Measurements from ENCODE around the gene SLC25A44. TPM values are rescaled to one million over a fixed set of nuclear protein-coding genes. Genes with fewer than 3 reads are reported as not detected.
"Not testable (repeated sequence)": the region's sequence is repeated elsewhere in the genome, so short reads cannot be mapped to it uniquely, and the experiment has no call there.

SLC25A44 gene
- total RNA-seq, 1 experiment from 2014 or later: 33.2 TPM

- no peak overlapping the region for H3K4me3 ChIP-seq (ENCODE audit: insufficient read depth, low read depth, low read length)
- H3K27me3 ChIP-seq (ENCODE audit: control insufficient read depth, insufficient read depth, low read length): no peaks in the 10 kb centered on the region
- DNase-seq: no peak
- peaks cover 7% of the 10 kb centered on the region for H3K36me3 ChIP-seq (replicated peaks; ENCODE audit: control insufficient read depth, insufficient read depth, low read length)
These were observed 17.3 kb downstream of the SLC25A44 start for GRCh38 chr1:156211243-156211642.

- H3K4me3 ChIP-seq (ENCODE audit: insufficient read depth, low read depth, low read length): peak overlapping the region; percentile 93
- DNase-seq: no peak
- peaks cover 7% of the 10 kb centered on the region for H3K36me3 ChIP-seq (replicated peaks; ENCODE audit: control insufficient read depth, insufficient read depth, low read length)
- H3K27me3 ChIP-seq (ENCODE audit: control insufficient read depth, insufficient read depth, low read length): no peaks in the 10 kb centered on the region
These were observed 18.2 kb downstream of the SLC25A44 start for GRCh38 chr1:156212130-156212529.

- peak within 1 kb of the TSS; percentile 93 for H3K4me3 ChIP-seq (ENCODE audit: insufficient read depth, low read depth, low read length)
- H3K27me3 ChIP-seq (ENCODE audit: control insufficient read depth, insufficient read depth, low read length): no peaks in the 10 kb centered on the region
- H3K36me3 ChIP-seq (replicated peaks; ENCODE audit: control insufficient read depth, insufficient read depth, low read length): peaks cover 7% of the 10 kb centered on the region
- peak; percentile 100 for DNase-seq
These were observed 19.1 kb downstream of the SLC25A44 start, which contains the start of gene PMF1 for GRCh38 chr1:156212833-156213643. Gene PMF1 (plus strand): TSS chr1:156213007. CDS start chr1:156213016, 9 bp downstream.

GRCh38 chr1:156213644-156213966 is 19.7 kb downstream of the SLC25A44 start:
- peak overlapping the region; percentile 93 for H3K4me3 ChIP-seq (ENCODE audit: insufficient read depth, low read depth, low read length)
- no peaks in the 10 kb centered on the region for H3K27me3 ChIP-seq (ENCODE audit: control insufficient read depth, insufficient read depth, low read length)
- H3K36me3 ChIP-seq (replicated peaks; ENCODE audit: control insufficient read depth, insufficient read depth, low read length): peaks cover 7% of the 10 kb centered on the region
- DNase-seq: peak; percentile 62

GRCh38 chr1:156214024-156214748 is 20.3 kb downstream of the SLC25A44 start:
- DNase-seq: no peak
- Histone ChIP-seq H3K36me3 (replicated peaks; ENCODE audit: control insufficient read depth, insufficient read depth, low read length) (peaks cover 7% of the 10 kb centered on the region), H3K27me3 (ENCODE audit: control insufficient read depth, insufficient read depth, low read length) (no peaks in the 10 kb centered on the region), H3K4me3 (ENCODE audit: insufficient read depth, low read depth, low read length) (no peak overlapping the region; the same call in 1 of the 2 replicates)

- not testable (repeated sequence) for H3K27me3 ChIP-seq (ENCODE audit: control insufficient read depth, insufficient read depth, low read length); DNase-seq; H3K36me3 ChIP-seq (replicated peaks; ENCODE audit: control insufficient read depth, insufficient read depth, low read length); H3K4me3 ChIP-seq (ENCODE audit: insufficient read depth, low read depth, low read length)
These were observed 22.6 kb downstream of the SLC25A44 start for GRCh38 chr1:156216361-156217086.

GRCh38 chr1:156217871-156218270 is 24.0 kb downstream of the SLC25A44 start:
- DNase-seq: no peak
- no peaks in the 10 kb centered on the region for H3K27me3 ChIP-seq (ENCODE audit: control insufficient read depth, insufficient read depth, low read length)
- no peak overlapping the region for H3K4me3 ChIP-seq (ENCODE audit: insufficient read depth, low read depth, low read length)
- H3K36me3 ChIP-seq (replicated peaks; ENCODE audit: control insufficient read depth, insufficient read depth, low read length): peaks cover 14% of the 10 kb centered on the region

- Histone ChIP-seq H3K4me3 (ENCODE audit: insufficient read depth, low read depth, low read length) (no peak overlapping the region), H3K36me3 (replicated peaks; ENCODE audit: control insufficient read depth, insufficient read depth, low read length) (peaks cover 14% of the 10 kb centered on the region), H3K27me3 (ENCODE audit: control insufficient read depth, insufficient read depth, low read length) (no peaks in the 10 kb centered on the region)
- no peak for DNase-seq
These were observed 26.3 kb downstream of the SLC25A44 start for GRCh38 chr1:156220226-156220625.

- DNase-seq: no peak
- H3K27me3 ChIP-seq (ENCODE audit: control insufficient read depth, insufficient read depth, low read length): no peaks in the 10 kb centered on the region
- H3K36me3 ChIP-seq (replicated peaks; ENCODE audit: control insufficient read depth, insufficient read depth, low read length): peaks cover 17% of the 10 kb centered on the region
- no peak overlapping the region for H3K4me3 ChIP-seq (ENCODE audit: insufficient read depth, low read depth, low read length)
These were observed 28.2 kb downstream of the SLC25A44 start for GRCh38 chr1:156221986-156222692.

- H3K4me3 ChIP-seq (ENCODE audit: insufficient read depth, low read depth, low read length): no peak overlapping the region
- H3K27me3 ChIP-seq (ENCODE audit: control insufficient read depth, insufficient read depth, low read length): no peaks in the 10 kb centered on the region
- no peak for DNase-seq
- H3K36me3 ChIP-seq (replicated peaks; ENCODE audit: control insufficient read depth, insufficient read depth, low read length): peaks cover 21% of the 10 kb centered on the region
These were observed 31.7 kb downstream of the SLC25A44 start for GRCh38 chr1:156225677-156226014.

GRCh38 chr1:156226116-156226538 is 32.2 kb downstream of the SLC25A44 start:
- Histone ChIP-seq H3K27me3 (ENCODE audit: control insufficient read depth, insufficient read depth, low read length) (no peaks in the 10 kb centered on the region), H3K4me3 (ENCODE audit: insufficient read depth, low read depth, low read length) (no peak overlapping the region), H3K36me3 (replicated peaks; ENCODE audit: control insufficient read depth, insufficient read depth, low read length) (peaks cover 20% of the 10 kb centered on the region)
- no peak for DNase-seq

GRCh38 chr1:156226782-156227181 is 32.9 kb downstream of the SLC25A44 start:
- H3K4me3 ChIP-seq (ENCODE audit: insufficient read depth, low read depth, low read length): no peak overlapping the region
- no peaks in the 10 kb centered on the region for H3K27me3 ChIP-seq (ENCODE audit: control insufficient read depth, insufficient read depth, low read length)
- peaks cover 15% of the 10 kb centered on the region for H3K36me3 ChIP-seq (replicated peaks; ENCODE audit: control insufficient read depth, insufficient read depth, low read length)
- DNase-seq: no peak

- no peak overlapping the region for H3K4me3 ChIP-seq (ENCODE audit: insufficient read depth, low read depth, low read length)
- H3K36me3 ChIP-seq (replicated peaks; ENCODE audit: control insufficient read depth, insufficient read depth, low read length): peaks cover 10% of the 10 kb centered on the region
- DNase-seq: no peak
- H3K27me3 ChIP-seq (ENCODE audit: control insufficient read depth, insufficient read depth, low read length): no peaks in the 10 kb centered on the region
These were observed 34.6 kb downstream of the SLC25A44 start for GRCh38 chr1:156228501-156228900.

GRCh38 chr1:156229809-156230472 is 36.0 kb downstream of the SLC25A44 start:
- Histone ChIP-seq H3K4me3 (ENCODE audit: insufficient read depth, low read depth, low read length) (no peak overlapping the region), H3K27me3 (ENCODE audit: control insufficient read depth, insufficient read depth, low read length) (no peaks in the 10 kb centered on the region), H3K36me3 (replicated peaks; ENCODE audit: control insufficient read depth, insufficient read depth, low read length) (peaks cover 14% of the 10 kb centered on the region)
- no peak for DNase-seq

All from H7 (cell line).